Endothelial cell of umbilical vein (primary cell): Measurements from ENCODE around the gene TUT1. TPM values are rescaled to one million over a fixed set of nuclear protein-coding genes. Genes with fewer than 3 reads are reported as not detected.
"Not testable (repeated sequence)": the region's sequence is repeated elsewhere in the genome, so short reads cannot be mapped to it uniquely, and the experiment has no call there.

ENCODE experiments used
- BruUV-seq: library from RNA; stranded (reverse); fragments of 400-500 nt; replicated peaks from 2 replicates; lab custom pipeline; 2021; lab: Mats Ljungman, UMichigan
- CTCF ChIA-PET: fragments of 300-600, 350-600 bp; sonication (Branson Sonifier 250); formaldehyde crosslinking; loops from one replicate; lab custom pipeline; 2021; ENCODE audit warnings: antibody characterized with exemption, inconsistent platforms; lab: Charles Lee
- POLR2A ChIA-PET: fragments of 300-600, 350-600 bp; sonication (Branson Sonifier 250); formaldehyde crosslinking; loops from one replicate; lab custom pipeline; 2021; ENCODE audit warnings: antibody characterized with exemption, inconsistent platforms; lab: Charles Lee
- DNase-seq: peaks from one replicate; pipeline ENCODE4 v3.0.0-alpha.2; 2011; ENCODE audit warnings: low read depth, low spot score
- FAIRE-seq: peaks from 2 replicates; lab custom pipeline; 2011; peaks lifted over from hg19 to GRCh38; lab: Jason Lieb, UNC
- H2AFZ ChIP-seq: 2 replicates; pipeline ENCODE4 v1.6.0; 2012; ENCODE audit warnings: low read depth, low read length, control low read depth, inconsistent platforms
- H3K27ac ChIP-seq: 2 replicates; pipeline ENCODE4 v1.5.1; 2011; ENCODE audit warnings: low read depth, mild to moderate bottlenecking, control low read depth, low read length, moderate library complexity; ENCODE audit not compliant: insufficient read depth
- H3K27me3 ChIP-seq, 2 experiments: 2 replicates each; pipeline versions ENCODE4 v1.6.0 to v1.6.1; 2011; ENCODE audit warnings: low read length in 2 of 2, mixed read lengths in 1 of 2; ENCODE audit not compliant: control insufficient read depth in 2 of 2, insufficient read depth in 2 of 2
- H3K36me3 ChIP-seq, 2 experiments: 2 replicates in 1 of 2; 3 replicates in 1 of 2; pipeline ENCODE4 v1.5.1; 2011; ENCODE audit warnings: low read length in 2 of 2, mild to moderate bottlenecking in 1 of 2, moderate library complexity in 1 of 2; ENCODE audit not compliant: control insufficient read depth in 2 of 2, insufficient read depth in 2 of 2; ENCODE audit errors: extremely low read depth in 1 of 2
- H3K4me1 ChIP-seq: 3 replicates; pipeline ENCODE4 v1.5.1; 2011; ENCODE audit warnings: mild to moderate bottlenecking, low read length; ENCODE audit not compliant: control insufficient read depth, insufficient read depth; ENCODE audit errors: extremely low read depth
- H3K4me2 ChIP-seq: 2 replicates; pipeline ENCODE4 v1.6.1; 2011; ENCODE audit warnings: low read length, control low read depth, mixed read lengths; ENCODE audit not compliant: insufficient read depth
- H3K4me3 ChIP-seq, 3 experiments: fragments of 200-600 bp in 1 of 3; sonication (generic), shearing (Covaris generic) in 1 of 3; replicated peaks in 1 of 3; 2 replicates each; pipeline ENCODE4 v1.5.1; 2011 to 2016; ENCODE audit warnings: control low read depth in 3 of 3, low read length in 3 of 3, mild to moderate bottlenecking in 2 of 3, inconsistent platforms in 1 of 3, low read depth in 1 of 3, moderate library complexity in 1 of 3; ENCODE audit not compliant: insufficient read depth in 1 of 3
- H3K79me2 ChIP-seq: 2 replicates; pipeline ENCODE4 v1.6.0; 2012; ENCODE audit warnings: low read length, inconsistent platforms; ENCODE audit not compliant: control insufficient read depth, insufficient read depth
- H3K9ac ChIP-seq: replicated peaks from 2 replicates; pipeline ENCODE3; 2011; ENCODE audit warnings: low read length, control low read depth; ENCODE audit not compliant: insufficient read depth; ENCODE audit errors: extremely low read depth
- H3K9me1 ChIP-seq: replicated peaks from 3 replicates; pipeline ENCODE4 v1.6.0; 2011; ENCODE audit warnings: mild to moderate bottlenecking, low read length; ENCODE audit not compliant: control insufficient read depth, insufficient read depth; ENCODE audit errors: extremely low read depth
- H3K9me3 ChIP-seq: replicated peaks from 2 replicates; pipeline ENCODE4 v1.5.1; 2012; ENCODE audit warnings: low read length, inconsistent platforms; ENCODE audit not compliant: control insufficient read depth, insufficient read depth
- H4K20me1 ChIP-seq: replicated peaks from 2 replicates; pipeline ENCODE3; 2011; ENCODE audit warnings: mild to moderate bottlenecking, low read length; ENCODE audit not compliant: control insufficient read depth, insufficient read depth; ENCODE audit errors: extremely low read depth
- CTCF ChIP-seq, 2 donors: IDR thresholded peaks; 1 replicate in 1 of 2; 2 replicates in 1 of 2; pipeline ENCODE4 v1.5.1; 2011; ENCODE audit warnings: low read length in 2 of 2, mild to moderate bottlenecking in 2 of 2, moderate library complexity in 2 of 2, control low read depth in 1 of 2, inconsistent platforms in 1 of 2, low read depth in 1 of 2; ENCODE audit not compliant: insufficient read depth in 1 of 2; ENCODE audit errors: extremely low read depth in 1 of 2
- EZH2 ChIP-seq: IDR thresholded peaks from 2 replicates; pipeline ENCODE4 v1.6.1; 2012; ENCODE audit warnings: borderline replicate concordance, low read depth, mild to moderate bottlenecking, moderate library complexity, low read length, inconsistent platforms; ENCODE audit not compliant: severe bottlenecking
- FOS ChIP-seq: IDR thresholded peaks from 2 replicates; pipeline ENCODE4 v1.6.1; 2011; ENCODE audit warnings: mild to moderate bottlenecking, low read length, moderate library complexity, borderline replicate concordance; ENCODE audit not compliant: insufficient read depth
- GATA2 ChIP-seq: IDR thresholded peaks from 2 replicates; pipeline ENCODE4 v1.7.0; 2011; ENCODE audit warnings: low read depth, mild to moderate bottlenecking, moderate library complexity, mixed read lengths, low read length; ENCODE audit not compliant: insufficient read length, insufficient read depth
- JUN ChIP-seq: IDR thresholded peaks from 2 replicates; pipeline ENCODE4 v1.6.1; 2011; ENCODE audit warnings: borderline replicate concordance, low read depth; ENCODE audit not compliant: insufficient read length, insufficient read depth
- MAX ChIP-seq: IDR thresholded peaks from 2 replicates; pipeline ENCODE4 v1.6.1; 2011; ENCODE audit not compliant: insufficient read depth, insufficient read length
- MYC ChIP-seq: IDR thresholded peaks from one replicate; pipeline ENCODE4 v1.6.1; 2011; ENCODE audit warnings: mild to moderate bottlenecking, low read depth, low read length
- POLR2A ChIP-seq: IDR thresholded peaks from 2 replicates; pipeline ENCODE4 v1.6.1; 2012; ENCODE audit warnings: low read depth, mild to moderate bottlenecking, control low read depth, low read length
- POLR2AphosphoS5 ChIP-seq: IDR thresholded peaks from 2 replicates; pipeline ENCODE4 v1.6.1; 2012; ENCODE audit warnings: low read depth, mild to moderate bottlenecking, control low read depth, low read length, moderate library complexity; ENCODE audit not compliant: insufficient read depth
- dilution Hi-C: fragments of 300-500 bp; cut with MboI; formaldehyde crosslinking; loops from one replicate; pipeline ENCODE4 v1.15.0; 2019; ENCODE audit warnings: low sequenced_read_pairs; ENCODE audit not compliant: extremely low pct_ligation_motif_present
- intact Hi-C: fragments of 100-400 bp; cut with micrococcal nuclease; formaldehyde crosslinking; loops from one replicate; pipeline ENCODE4 v1.10.0; 2022
- polyA plus RNA-seq, 4 experiments: library from polyadenylated mRNA; depleted of rRNA in 3 of 4; stranded (reverse) in 3 of 4; unstranded in 1 of 4; fragments of >200 nt; gene quantifications; 2 replicates each; pipeline versions ENCODE4 v1.2.1 to v1.2.3, GENCODE V29; 2011 to 2012; ENCODE audit warnings: missing spikeins in 1 of 4
- total RNA-seq: library from RNA; stranded (reverse); gene quantifications from 2 replicates; pipeline ENCODE4 v1.2.3, GENCODE V29; 2021

TUT1 gene
- total and polyA plus RNA-seq, 2 donors (not counting 3 experiments of a cell fraction or from before 2014, with no cell fraction given) = 12.7 to 16.9 TPM

- Histone ChIP-seq H2AFZ (no peak overlapping the region), H3K4me2 (no peak overlapping the region), H3K79me2 (peaks cover 9% of the 10 kb centered on the region), H3K4me1 (peaks cover 18% of the 10 kb centered on the region), H3K27ac (no peak overlapping the region), H3K27me3 (no peaks in the 10 kb centered on the region), H4K20me1 (no peaks in the 10 kb centered on the region), H3K4me3 (no peak overlapping the region), H3K36me3 (peaks cover 9 to 12% of the 10 kb centered on the region in 2 experiments), H3K9me3 (no peaks in the 10 kb centered on the region), H3K9me1 (no peaks in the 10 kb centered on the region), H3K9ac (no peak overlapping the region)
- DNase-seq = peak; percentile 50
- POLR2A ChIA-PET = no interaction called here
- dilution Hi-C loops (no loop called here), intact Hi-C loops (no loop called here)
- no TSS peak for BruUV-seq
- no peak for FAIRE-seq
- TF ChIP-seq MAX (no peak), GATA2 (no peak), FOS (no peak), POLR2A (no peak), CTCF (IDR thresholded peaks at IDR 0.05; ENCODE audit: extremely low read depth in 1 of 2, insufficient read depth in 1 of 2, low read depth in 1 of 2, low read length in 2 of 2) (peak; percentile 23 to 39), POLR2AphosphoS5 (no peak), EZH2 (no peak), MYC (no peak), JUN (no peak)
- CTCF ChIA-PET = interaction anchor here (0.9 to 1.5 kb wide), 5 partner anchors 12 to 28 kb away, joined by 3 to 9 read pairs (median 5); partner anchors contain the start of gene EEF1G
Measured at GRCh38 chr11:62588966-62589637, 2.2 kb downstream of the TUT1 start.

GRCh38 chr11:62585356-62585755, 6.0 kb downstream of the TUT1 start:
- H3K9ac ChIP-seq = not testable (repeated sequence)
- CTCF ChIA-PET = interaction anchor here (2.3 kb wide), 1 partner anchor 161 kb away, joined by 7 read pairs; no protein-coding TSS in a partner anchor

More at GRCh38 chr11:62585356-62585755, 6.0 kb downstream of the TUT1 start:
- H3K36me3 ChIP-seq, H3K4me1 ChIP-seq, BruUV-seq, H4K20me1 ChIP-seq, H3K27me3 ChIP-seq, H3K79me2 ChIP-seq, FAIRE-seq, H2AFZ ChIP-seq, intact Hi-C loops, H3K9me3 ChIP-seq, DNase-seq, H3K27ac ChIP-seq, dilution Hi-C loops, H3K4me3 ChIP-seq, H3K4me2 ChIP-seq, H3K9me1 ChIP-seq: not testable (repeated sequence)
- POLR2A ChIA-PET = interaction anchor here (1.2 kb wide), 1 partner anchor 11 kb away, joined by 3 read pairs; no protein-coding TSS in a partner anchor
